H1 (cell line): ENCODE measurements around the gene SORBS1. TPM values are rescaled to one million over a fixed set of nuclear protein-coding genes. Genes with fewer than 3 reads are reported as not detected.

ENCODE experiments used
- CTCF ChIA-PET: fragments of 300-600 bp; sonication (Branson Sonifier 250); formaldehyde crosslinking; loops from one replicate; lab custom pipeline; 2021; ENCODE audit not compliant: partially characterized antibody; lab: Charles Lee
- POLR2A ChIA-PET: fragments of 300-600 bp; sonication (Branson Sonifier 250); formaldehyde crosslinking; loops from one replicate; lab custom pipeline; 2021; ENCODE audit warnings: inconsistent platforms; ENCODE audit not compliant: partially characterized antibody; lab: Charles Lee
- DNase-seq, 2 experiments: peaks; one replicate each; pipeline versions ENCODE4 v3.0.0 to v3.0.0-alpha.2; 2010 to 2022; ENCODE audit warnings: low spot score in 2 of 2, low read depth in 1 of 2, mixed read lengths in 1 of 2
- FAIRE-seq: peaks from 2 replicates; lab custom pipeline; 2011; peaks lifted over from hg19 to GRCh38; lab: Jason Lieb, UNC
- H2AFZ ChIP-seq: 2 replicates; pipeline ENCODE4 v1.8.1; 2012; ENCODE audit warnings: low read length, inconsistent platforms
- H2AK5ac ChIP-seq: 2 replicates; pipeline ENCODE4 v1.6.1; 2013; ENCODE audit warnings: low read depth, low read length
- H2BK120ac ChIP-seq: replicated peaks from 2 replicates; pipeline ENCODE3; 2013; ENCODE audit warnings: low read depth, low read length, inconsistent platforms
- H2BK12ac ChIP-seq: 2 replicates; pipeline ENCODE4 v1.6.1; 2013; ENCODE audit warnings: low read depth, low read length
- H2BK15ac ChIP-seq: 2 replicates; pipeline ENCODE4 v1.6.1; 2013; ENCODE audit warnings: low read length
- H2BK20ac ChIP-seq: 2 replicates; pipeline ENCODE4 v1.6.1; 2013; ENCODE audit warnings: low read length
- H2BK5ac ChIP-seq: 2 replicates; pipeline ENCODE4 v1.6.1; 2013; ENCODE audit warnings: low read depth, low read length
- H3K14ac ChIP-seq: 2 replicates; pipeline ENCODE4 v1.6.1; 2013; ENCODE audit warnings: inconsistent platforms; ENCODE audit not compliant: insufficient read length
- H3K18ac ChIP-seq: 2 replicates; pipeline ENCODE4 v1.6.1; 2013; ENCODE audit warnings: low read length; ENCODE audit errors: extremely low read depth
- H3K23ac ChIP-seq: 2 replicates; pipeline ENCODE4 v1.6.1; 2013; ENCODE audit warnings: inconsistent platforms; ENCODE audit not compliant: insufficient read length
- H3K23me2 ChIP-seq: 2 replicates; pipeline ENCODE4 v1.6.1; 2013; ENCODE audit warnings: low read depth, low read length
- H3K27ac ChIP-seq: 2 replicates; pipeline ENCODE4 v1.6.1; 2011; ENCODE audit warnings: low read depth, low read length, inconsistent platforms
- H3K27me3 ChIP-seq, 4 experiments: replicated peaks in 1 of 4; 1 replicate in 1 of 4; 2 replicates in 3 of 4; pipeline versions ENCODE4 v1.6.1 to v1.8.1; 2011 to 2013; ENCODE audit warnings: low read length in 3 of 4, mild to moderate bottlenecking in 3 of 4, inconsistent platforms in 2 of 4, mixed read lengths in 2 of 4, moderate library complexity in 1 of 4; ENCODE audit not compliant: control insufficient read depth in 3 of 4, insufficient read depth in 3 of 4; ENCODE audit errors: extremely low read depth in 1 of 4
- H3K36me3 ChIP-seq, 4 experiments: 2 replicates each; pipeline versions ENCODE4 v1.6.1 to v1.8.1; 2011 to 2013; ENCODE audit warnings: mild to moderate bottlenecking in 4 of 4, low read length in 3 of 4, moderate library complexity in 2 of 4, control low read depth in 1 of 4, inconsistent platforms in 1 of 4; ENCODE audit not compliant: insufficient read depth in 4 of 4, control insufficient read depth in 2 of 4
- H3K4ac ChIP-seq: replicated peaks from 2 replicates; pipeline ENCODE3; 2013; ENCODE audit warnings: low read length, low read depth, mixed read lengths, inconsistent platforms; ENCODE audit not compliant: insufficient read length
- H3K4me1 ChIP-seq, 4 experiments: replicated peaks in 1 of 4; 1 replicate in 1 of 4; 2 replicates in 3 of 4; pipeline versions ENCODE4 v1.6.1 to v1.8.1; 2011 to 2013; ENCODE audit warnings: low read length in 3 of 4, inconsistent platforms in 2 of 4, mixed read lengths in 1 of 4; ENCODE audit not compliant: insufficient read depth in 4 of 4, control insufficient read depth in 3 of 4
- H3K4me2 ChIP-seq, 2 experiments: 2 replicates each; pipeline versions ENCODE4 v1.6.1 to v1.8.1; 2011 to 2013; ENCODE audit warnings: low read depth in 2 of 2, low read length in 2 of 2, control low read depth in 1 of 2, inconsistent platforms in 1 of 2, mild to moderate bottlenecking in 1 of 2; ENCODE audit not compliant: insufficient read depth in 1 of 2
- H3K4me3 ChIP-seq, 4 experiments: fragments of 200-600, 300-600 bp in 1 of 4; sonication (generic), shearing (Covaris generic), sonication (Bioruptor Twin) in 1 of 4; 2 replicates each; pipeline versions ENCODE4 v1.5.1 to v1.8.1; 2011 to 2016; ENCODE audit warnings: low read length in 4 of 4, low read depth in 3 of 4, control low read depth in 2 of 4, inconsistent platforms in 2 of 4, mild to moderate bottlenecking in 2 of 4, mixed read lengths in 1 of 4, moderate library complexity in 1 of 4; ENCODE audit not compliant: insufficient read depth in 2 of 4; ENCODE audit errors: extremely low read depth in 1 of 4
- H3K56ac ChIP-seq: replicated peaks from 2 replicates; pipeline ENCODE3; 2013; ENCODE audit warnings: low read depth, mild to moderate bottlenecking, mixed read lengths, low read length, inconsistent platforms; ENCODE audit not compliant: insufficient read length
- H3K79me1 ChIP-seq: 2 replicates; pipeline ENCODE4 v1.6.1; 2013; ENCODE audit warnings: low read depth, low read length, control low read depth
- H3K79me2 ChIP-seq, 2 experiments: 2 replicates each; pipeline versions ENCODE4 v1.6.1 to v1.8.1; 2012 to 2013; ENCODE audit warnings: low read length in 2 of 2, mild to moderate bottlenecking in 2 of 2, inconsistent platforms in 1 of 2; ENCODE audit not compliant: insufficient read depth in 2 of 2, control insufficient read depth in 1 of 2
- H3K9ac ChIP-seq, 4 experiments: replicated peaks in 1 of 4; 1 replicate in 1 of 4; 2 replicates in 3 of 4; pipeline versions ENCODE4 v1.6.1 to v1.8.1; 2011 to 2013; ENCODE audit warnings: low read depth in 3 of 4, low read length in 3 of 4, control low read depth in 2 of 4, mild to moderate bottlenecking in 2 of 4, moderate library complexity in 2 of 4, inconsistent platforms in 1 of 4; ENCODE audit errors: extremely low read depth in 1 of 4
- H3K9me3 ChIP-seq, 2 experiments: 2 replicates each; pipeline versions ENCODE4 v1.6.1 to v1.8.1; 2012 to 2013; ENCODE audit warnings: mild to moderate bottlenecking in 2 of 2, moderate library complexity in 2 of 2, control low read depth in 1 of 2, inconsistent platforms in 1 of 2, low read depth in 1 of 2, low read length in 1 of 2, mixed read lengths in 1 of 2; ENCODE audit not compliant: insufficient read depth in 2 of 2
- H4K20me1 ChIP-seq, 2 experiments: replicated peaks in 1 of 2; 2 replicates each; pipeline versions ENCODE3 to v1.8.1; 2011 to 2013; ENCODE audit warnings: inconsistent platforms in 2 of 2, low read length in 2 of 2, mild to moderate bottlenecking in 1 of 2; ENCODE audit not compliant: insufficient read depth in 2 of 2, control insufficient read depth in 1 of 2
- H4K5ac ChIP-seq: 2 replicates; pipeline ENCODE4 v1.6.1; 2013; ENCODE audit warnings: low read length, low read depth, mixed read lengths, inconsistent platforms; ENCODE audit not compliant: insufficient read length
- H4K8ac ChIP-seq: 2 replicates; pipeline ENCODE4 v1.8.0; 2013; ENCODE audit warnings: mild to moderate bottlenecking, moderate library complexity, low read length, inconsistent platforms; ENCODE audit not compliant: insufficient read depth; ENCODE audit errors: extremely low read depth
- H4K91ac ChIP-seq: replicated peaks from 2 replicates; pipeline ENCODE3; 2013; ENCODE audit warnings: low read length, mixed read lengths, inconsistent platforms; ENCODE audit not compliant: insufficient read length
- CHD7 ChIP-seq: fragments of 300-600 bp; sonication (generic); IDR thresholded peaks from 2 replicates; pipeline ENCODE4 v1.7.1; 2012; ENCODE audit warnings: low read length, moderate library complexity, mild to moderate bottlenecking, inconsistent platforms; ENCODE audit not compliant: insufficient replicate concordance
- polyA plus RNA-seq, 7 experiments: library from polyadenylated mRNA; depleted of rRNA in 3 of 7; stranded (reverse) in 5 of 7; unstranded in 2 of 7; fragments of >200 nt in 5 of 7; fragments of 200-250 nt in 2 of 7; gene quantifications; 1 replicate in 5 of 7; 2 replicates in 1 of 7; 4 replicates in 1 of 7; pipeline versions ENCODE4 v1.2.1 to v1.2.3, GENCODE V29; 2011 to 2013; ENCODE audit warnings: missing spikeins in 2 of 7, mixed read lengths in 2 of 7
- total RNA-seq: library from RNA; stranded (reverse); fragmentation: NEBNext Ultra II Directional; extraction: Animal tissue kit (Norgen Biotek cat#: 25700); gene quantifications from 2 replicates; pipeline ENCODE4 v1.2.1, GENCODE V29; 2021

The SORBS1 gene
- total and polyA plus RNA-seq, 2 of the 8 experiments (the other 6 are each of a cell fraction or from before 2014, with no cell fraction given): 16.0 to 35.0 TPM

GRCh38 chr10:95569368-95569767 is 8.2 kb upstream of the SORBS1 start:
- no peaks in the 10 kb centered on the region for H3K23me2 ChIP-seq
- H2BK20ac ChIP-seq: no peak overlapping the region
- H2BK12ac ChIP-seq: no peak overlapping the region
- H2AFZ ChIP-seq: no peak overlapping the region
- FAIRE-seq (no peak), DNase-seq (no peak)
- H2BK5ac ChIP-seq: no peak overlapping the region
- H3K4me3 ChIP-seq: no peak overlapping the region
- no peak overlapping the region for H3K18ac ChIP-seq
- no peaks in the 10 kb centered on the region for H3K79me1 ChIP-seq
- H3K27me3 ChIP-seq: no peaks in the 10 kb centered on the region
- no peak overlapping the region for H2BK120ac ChIP-seq
- H3K23ac ChIP-seq: no peak overlapping the region
- no peaks in the 10 kb centered on the region for H3K36me3 ChIP-seq
- H4K91ac ChIP-seq: no peak overlapping the region
- ChIA-PET CTCF (no interaction called here), POLR2A (no interaction called here)
- H2AK5ac ChIP-seq: no peak overlapping the region
- H3K14ac ChIP-seq: no peak overlapping the region
- no peaks in the 10 kb centered on the region for H3K79me2 ChIP-seq
- no peaks in the 10 kb centered on the region for H3K4me1 ChIP-seq
- H3K4ac ChIP-seq: no peak overlapping the region
- H3K27ac ChIP-seq: no peak overlapping the region
- no peak overlapping the region for H3K56ac ChIP-seq
- H2BK15ac ChIP-seq: no peak overlapping the region
- H4K8ac ChIP-seq: no peak overlapping the region
- no peaks in the 10 kb centered on the region for H4K20me1 ChIP-seq
- no peak overlapping the region for H3K9ac ChIP-seq
- H3K9me3 ChIP-seq: no peaks in the 10 kb centered on the region
- H3K4me2 ChIP-seq: no peak overlapping the region
- no peak overlapping the region for H4K5ac ChIP-seq
- no peak for TF ChIP-seq CHD7
